BJ (cell line): ENCODE data around the gene PC. TPM values are rescaled to one million over a fixed set of nuclear protein-coding genes. Genes with fewer than 3 reads are reported as not detected.
A peak's percentile ranks its signal among the peaks of the same experiment; 100 is the strongest.

Experiments used
- CTCF ChIA-PET: fragments of 350-600 bp; formaldehyde crosslinking; extraction: SDS; loops from one replicate; lab custom pipeline; 2021; ENCODE audit warnings: antibody characterized with exemption, inconsistent platforms; lab: Yijun Ruan, JAX
- POLR2A ChIA-PET: fragments of 300-600 bp; sonication (Branson Sonifier 250); formaldehyde crosslinking; extraction: SDS; loops from one replicate; lab custom pipeline; 2021; ENCODE audit warnings: antibody characterized with exemption; lab: Charles Lee
- DNase-seq: peaks from one replicate; pipeline ENCODE4 v3.0.0-alpha.2; 2011; ENCODE audit warnings: low read depth
- H3K27me3 ChIP-seq: 2 replicates; pipeline ENCODE4 v1.6.0; 2011; ENCODE audit warnings: low read length; ENCODE audit not compliant: control insufficient read depth, insufficient read depth
- H3K36me3 ChIP-seq: 2 replicates; pipeline ENCODE4 v1.5.1; 2011; ENCODE audit warnings: low read length; ENCODE audit not compliant: control insufficient read depth, insufficient read depth
- H3K4me3 ChIP-seq: 2 replicates; pipeline ENCODE4 v1.5.1; 2011; ENCODE audit warnings: low read depth, mild to moderate bottlenecking, control low read depth, low read length
- CTCF ChIP-seq: IDR thresholded peaks from 2 replicates; pipeline ENCODE4 v1.5.1; 2011; ENCODE audit warnings: low read depth, mild to moderate bottlenecking, control low read depth, inconsistent platforms, low read length, moderate library complexity; ENCODE audit not compliant: insufficient read depth
- polyA plus RNA-seq: library from polyadenylated mRNA; depleted of rRNA; stranded (reverse); fragments of >200 nt; gene quantifications from 2 replicates; pipeline ENCODE4 v1.2.3, GENCODE V29; 2011

The PC gene
- polyA plus RNA-seq, 1 experiment = 14.3 TPM

GRCh38 chr11:66981976-66982578 lies 23.9 kb upstream of the PC start:
- DNase-seq = peak; percentile 66
- H3K27me3 ChIP-seq = no peaks in the 10 kb centered on the region
- CTCF ChIA-PET = no interaction called here
- POLR2A ChIA-PET = no interaction called here
- no peak overlapping the region for H3K4me3 ChIP-seq
- no peak for TF ChIP-seq CTCF
- no peaks in the 10 kb centered on the region for H3K36me3 ChIP-seq

- Histone ChIP-seq H3K27me3 (no peaks in the 10 kb centered on the region), H3K4me3 (no peak overlapping the region), H3K36me3 (no peaks in the 10 kb centered on the region)
- no peak for TF ChIP-seq CTCF
- POLR2A ChIA-PET = no interaction called here
- CTCF ChIA-PET = interaction anchor here (1.0 to 1.4 kb wide), 2 partner anchors 18 to 137 kb away, joined by 3 to 4 read pairs; no protein-coding TSS in a partner anchor
- no peak for DNase-seq
These were observed 21.3 kb upstream of the PC start for GRCh38 chr11:66979336-66979980.

GRCh38 chr11:66978717-66979116 lies 20.5 kb upstream of the PC start:
- CTCF ChIA-PET = no interaction called here

GRCh38 chr11:66978229-66978628 lies 20.0 kb upstream of the PC start:
- no peak for TF ChIP-seq CTCF
- H3K27me3 ChIP-seq = no peaks in the 10 kb centered on the region
- no peak overlapping the region for H3K4me3 ChIP-seq
- no peak for DNase-seq
- ChIA-PET POLR2A (no interaction called here), CTCF (interaction anchor here (1.7 to 4.3 kb wide), 2 partner anchors 20 to 136 kb away, joined by 4 to 25 read pairs; partner anchors contain the start of gene RCE1)
- no peaks in the 10 kb centered on the region for H3K36me3 ChIP-seq

More at GRCh38 chr11:66978717-66979116, 20.5 kb upstream of the PC start:
- POLR2A ChIA-PET = no interaction called here
- Histone ChIP-seq H3K27me3 (no peaks in the 10 kb centered on the region), H3K36me3 (no peaks in the 10 kb centered on the region), H3K4me3 (no peak overlapping the region)
- DNase-seq = no peak
- TF ChIP-seq CTCF = no peak

- TF ChIP-seq CTCF = no peak
- no peaks in the 10 kb centered on the region for H3K27me3 ChIP-seq
- no peak for DNase-seq
- ChIA-PET CTCF (interaction anchor here (0.9 to 4.3 kb wide), 15 partner anchors 8 to 568 kb away, joined by 3 to 25 read pairs (median 4); partner anchors contain the start of genes PC and RCE1), POLR2A (no interaction called here)
- no peaks in the 10 kb centered on the region for H3K36me3 ChIP-seq
- H3K4me3 ChIP-seq = no peak overlapping the region
These were observed 18.7 kb upstream of the PC start for GRCh38 chr11:66976925-66977324.
